GM12801 (cell line): Measurements from ENCODE around the gene CDH6.

Experiments
- CTCF ChIP-seq: IDR thresholded peaks from one replicate; pipeline ENCODE4 v1.5.1; 2011; ENCODE audit warnings: control low read depth; ENCODE audit not compliant: insufficient read length; ENCODE audit errors: extremely low read depth

The CDH6 gene

GRCh38 chr5:31193591-31194467 is at the start of gene CDH6:
Gene CDH6, plus strand, starts transcription at chr5:31193686. Its CDS starts 73,788 bp downstream, at chr5:31267474.
- TF ChIP-seq CTCF, result no peak

- no peak for TF ChIP-seq CTCF
Observed at GRCh38 chr5:31144364-31144763, 49.1 kb upstream of the CDH6 start.

- no peak for TF ChIP-seq CTCF
Observed at GRCh38 chr5:31148959-31149475, 44.5 kb upstream of the CDH6 start.

- no peak for TF ChIP-seq CTCF
Observed at GRCh38 chr5:31153521-31153920, 40.0 kb upstream of the CDH6 start.

- no peak for TF ChIP-seq CTCF
Observed at GRCh38 chr5:31156631-31157160, 36.8 kb upstream of the CDH6 start.

GRCh38 chr5:31157720-31158119 is 35.8 kb upstream of the CDH6 start:
- TF ChIP-seq CTCF, result no peak

GRCh38 chr5:31158686-31159085 is 34.8 kb upstream of the CDH6 start:
- no peak for TF ChIP-seq CTCF
